ENCODE data around the gene CSNK1E. TPM values are rescaled to one million over a fixed set of nuclear protein-coding genes. Genes with fewer than 3 reads are reported as not detected.

CSNK1E gene
- total and polyA plus RNA-seq, 2 of the 8 experiments (the other 6 are each of a cell fraction or from before 2014, with no cell fraction given) = 247 to 263 TPM

GRCh38 chr22:38299770-38300102 lies 17.5 kb downstream of the CSNK1E start:
- Histone ChIP-seq H3K23ac (ENCODE audit: insufficient read length) (no peak overlapping the region), H4K91ac (replicated peaks; ENCODE audit: insufficient read length, low read length) (no peak overlapping the region), H3K79me1 (ENCODE audit: low read depth, low read length) (peaks cover 18% of the 10 kb centered on the region), H3K4ac (replicated peaks; ENCODE audit: insufficient read length, low read depth, low read length) (no peak overlapping the region), H3K27me3 (replicated peaks in 1 of 4; ENCODE audit: control insufficient read depth in 3 of 4, extremely low read depth in 1 of 4, insufficient read depth in 3 of 4, low read length in 3 of 4) (no peaks in the 10 kb centered on the region), H3K36me3 (ENCODE audit: control insufficient read depth in 2 of 4, insufficient read depth in 4 of 4, low read length in 3 of 4) (peaks cover 68 to 96% (median 90%) of the 10 kb centered on the region in 4 experiments), H4K8ac (ENCODE audit: extremely low read depth, insufficient read depth, low read length) (no peak overlapping the region; the same call in 1 of the 2 replicates), H2BK15ac (ENCODE audit: low read length) (no peak overlapping the region), H3K4me3 (ENCODE audit: extremely low read depth in 1 of 4, insufficient read depth in 2 of 4, low read depth in 3 of 4, low read length in 4 of 4) (no peak overlapping the region), H3K79me2 (ENCODE audit: control insufficient read depth in 1 of 2, insufficient read depth in 2 of 2, low read length in 2 of 2) (peaks cover 12 to 35% of the 10 kb centered on the region in 2 experiments), H4K20me1 (replicated peaks in 1 of 2; ENCODE audit: control insufficient read depth in 1 of 2, insufficient read depth in 2 of 2, low read length in 2 of 2) (peaks cover 36 to 52% of the 10 kb centered on the region in 2 experiments), H2BK12ac (ENCODE audit: low read depth, low read length) (no peak overlapping the region), H2AFZ (ENCODE audit: low read length) (no peak overlapping the region), H3K9ac (replicated peaks in 1 of 4; ENCODE audit: extremely low read depth in 1 of 4, low read depth in 3 of 4, low read length in 3 of 4) (no peak overlapping the region), H3K4me1 (replicated peaks in 1 of 4; ENCODE audit: control insufficient read depth in 3 of 4, insufficient read depth in 4 of 4, low read length in 3 of 4) (peaks cover 0 to 2% (median 0%) of the 10 kb centered on the region in 4 experiments; a peak in 1 of 7 replicates), H3K18ac (ENCODE audit: extremely low read depth, low read length) (no peak overlapping the region), H2BK120ac (replicated peaks; ENCODE audit: low read depth, low read length) (no peak overlapping the region), H3K9me3 (ENCODE audit: insufficient read depth in 2 of 2, low read depth in 1 of 2, low read length in 1 of 2) (no peaks in the 10 kb centered on the region), H3K4me2 (ENCODE audit: insufficient read depth in 1 of 2, low read depth in 2 of 2, low read length in 2 of 2) (no peak overlapping the region), H3K14ac (ENCODE audit: insufficient read length) (no peak overlapping the region), H3K56ac (replicated peaks; ENCODE audit: insufficient read length, low read depth, low read length) (no peak overlapping the region), H2BK5ac (ENCODE audit: low read depth, low read length) (no peak overlapping the region), H2AK5ac (ENCODE audit: low read depth, low read length) (no peak overlapping the region), H3K27ac (ENCODE audit: low read depth, low read length) (no peak overlapping the region), H3K23me2 (ENCODE audit: low read depth, low read length) (no peaks in the 10 kb centered on the region), H2BK20ac (ENCODE audit: low read length) (no peak overlapping the region), H4K5ac (ENCODE audit: insufficient read length, low read depth, low read length) (no peak overlapping the region)
- ChIA-PET CTCF (ENCODE audit: partially characterized antibody) (interaction anchor here (1.0 to 4.0 kb wide), 5 partner anchors 8 to 54 kb away, joined by 3 to 31 read pairs (median 12); no protein-coding TSS in a partner anchor), POLR2A (ENCODE audit: partially characterized antibody) (interaction anchor here (1.6 to 1.9 kb wide), 2 partner anchors 10 kb away, joined by 4 to 6 read pairs; no protein-coding TSS in a partner anchor)
- TF ChIP-seq NANOG (IDR thresholded peaks at IDR 0.05; ENCODE audit: insufficient read depth, low read depth, low read length, poor library complexity, severe bottlenecking) (no peak), RFX5 (IDR thresholded peaks at IDR 0.05; ENCODE audit: borderline replicate concordance, low read depth, low read length) (no peak)
- WGBS, 2 experiments (ENCODE audit: extremely low coverage in 1 of 2, insufficient coverage in 1 of 2, insufficient read length in 1 of 2, insufficient replicate concordance in 2 of 2, low coverage in 1 of 2, low lambda C conversion rate in 2 of 2, missing lambda C conversion rate in 1 of 2) = 92% methylated on average over 12 of the region's 12 CpGs; no CpG with 5 or more reads in 1 of the 2 experiments
- FAIRE-seq (no peak), DNase-seq (ENCODE audit: low read depth in 1 of 2, low spot score in 2 of 2) (no peak)

Measured in H1 (cell line).